GM19193 (cell line): ENCODE data around the gene TGFBRAP1.

Experiments used
- POLR2A ChIP-seq: IDR thresholded peaks from 4 replicates; pipeline ENCODE4 v1.6.1; 2011; ENCODE audit not compliant: insufficient read depth, insufficient read length; ENCODE audit errors: extremely low read depth

TGFBRAP1 gene

DNA sequence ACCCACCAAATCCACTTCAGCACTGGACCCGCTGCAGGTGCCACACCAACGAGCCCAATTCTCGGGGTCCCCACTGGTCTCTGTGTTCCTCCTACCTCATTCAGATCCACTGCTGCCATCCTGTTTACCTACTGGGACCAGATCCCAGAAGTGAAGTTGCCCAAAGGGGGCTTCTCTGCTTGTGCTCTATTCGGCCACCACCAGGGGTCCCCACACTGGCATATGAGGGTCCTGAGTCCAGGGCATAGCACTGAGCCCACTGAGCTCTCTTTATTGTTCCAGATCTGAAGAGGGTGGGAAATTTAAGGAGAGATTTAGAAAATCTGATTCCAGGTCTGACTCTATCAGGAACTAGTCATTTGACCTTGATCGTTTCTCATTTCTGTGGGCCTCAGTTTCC is 85.6 kb downstream of the TGFBRAP1 start:
- no peak for TF ChIP-seq POLR2A

DNA sequence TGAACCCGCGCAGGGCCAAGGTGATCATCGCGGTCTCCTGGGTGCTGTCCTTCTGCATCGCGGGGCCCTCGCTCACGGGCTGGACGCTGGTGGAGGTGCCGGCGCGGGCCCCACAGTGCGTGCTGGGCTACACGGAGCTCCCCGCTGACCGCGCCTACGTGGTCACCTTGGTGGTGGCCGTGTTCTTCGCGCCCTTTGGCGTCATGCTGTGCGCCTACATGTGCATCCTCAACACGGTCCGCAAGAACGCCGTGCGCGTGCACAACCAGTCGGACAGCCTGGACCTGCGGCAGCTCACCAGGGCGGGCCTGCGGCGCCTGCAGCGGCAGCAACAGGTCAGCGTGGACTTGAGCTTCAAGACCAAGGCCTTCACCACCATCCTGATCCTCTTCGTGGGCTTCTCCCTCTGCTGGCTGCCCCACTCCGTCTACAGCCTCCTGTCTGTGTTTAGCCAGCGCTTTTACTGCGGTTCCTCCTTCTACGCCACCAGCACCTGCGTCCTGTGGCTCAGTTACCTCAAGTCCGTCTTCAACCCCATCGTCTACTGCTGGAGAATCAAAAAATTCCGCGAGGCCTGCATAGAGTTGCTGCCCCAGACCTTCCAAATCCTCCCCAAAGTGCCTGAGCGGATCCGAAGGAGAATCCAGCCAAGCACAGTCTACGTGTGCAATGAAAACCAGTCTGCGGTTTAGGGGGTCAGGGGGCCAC is 87.1 kb downstream of the TGFBRAP1 start:
- no peak for TF ChIP-seq POLR2A

DNA sequence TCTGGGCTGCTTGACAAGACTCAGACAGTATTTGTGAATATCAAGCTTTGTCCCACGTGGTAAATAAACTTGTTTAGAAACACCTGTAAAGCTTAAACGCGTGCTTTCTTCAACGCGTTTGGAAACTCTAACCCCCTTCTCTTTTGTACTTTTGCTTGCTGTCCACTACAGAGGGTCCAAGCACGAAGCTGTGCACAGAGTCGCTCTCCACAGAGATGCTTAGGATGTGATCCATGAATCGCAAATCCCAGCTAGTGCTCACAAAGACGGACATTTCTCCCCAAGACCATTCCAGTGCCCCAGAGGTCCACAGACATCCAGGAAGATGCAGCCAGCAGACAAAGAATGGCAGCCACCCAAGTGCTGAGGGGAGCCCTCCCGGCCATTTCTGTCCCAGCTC is 88.1 kb downstream of the TGFBRAP1 start, which contains the start of gene GPR45:
Gene GPR45, plus strand, starts transcription at position 301 of the 400 bp plus-strand sequence. CDS start 116 bp downstream, outside the sequence.
- no peak for TF ChIP-seq POLR2A

DNA sequence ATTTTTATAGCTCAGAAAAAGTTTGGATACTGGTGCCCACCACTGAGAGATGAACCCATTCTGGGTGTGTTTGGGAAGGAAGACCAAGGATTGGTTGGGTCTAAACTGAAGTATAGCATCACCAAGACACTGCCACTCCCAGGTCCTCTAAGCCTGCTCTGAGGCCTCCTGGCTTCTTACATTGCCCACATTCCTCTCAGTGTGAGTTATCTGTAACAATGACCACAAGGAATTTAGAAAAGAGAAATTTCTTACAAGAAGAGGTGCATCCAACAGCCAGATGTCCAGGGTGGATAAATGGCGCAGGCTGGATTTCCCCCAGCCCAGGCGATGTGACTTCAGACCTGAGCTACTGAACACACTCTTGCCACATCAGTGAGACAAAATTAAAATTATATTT is 89.6 kb downstream of the TGFBRAP1 start:
- TF ChIP-seq POLR2A, result no peak

DNA sequence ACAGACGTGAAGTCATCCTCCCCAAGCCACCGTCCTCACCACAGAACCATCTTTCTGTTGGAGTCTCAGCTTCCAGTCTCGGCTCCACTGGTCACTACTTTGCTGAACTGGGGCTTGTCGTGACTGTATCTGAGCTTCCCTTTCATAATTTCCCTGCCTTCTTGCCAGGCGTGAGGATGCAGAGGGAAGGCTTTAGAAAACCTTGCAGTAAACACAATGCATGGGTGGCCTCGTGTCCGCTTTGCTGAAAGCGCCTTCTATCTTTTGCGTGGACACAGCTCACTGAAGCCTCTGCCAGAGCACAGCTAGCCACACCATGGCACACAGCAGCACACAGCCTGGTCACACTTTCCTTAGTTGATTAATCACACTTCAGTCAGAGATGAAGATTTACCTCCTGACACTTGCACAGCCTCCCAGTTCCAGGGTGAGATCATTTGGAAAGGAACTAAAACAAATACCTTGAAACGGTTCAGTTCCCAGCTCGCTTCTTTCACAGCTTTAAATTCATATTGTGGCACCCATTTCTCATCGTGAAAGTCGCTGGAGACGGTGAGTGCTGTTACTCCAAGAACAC is 90.8 kb downstream of the TGFBRAP1 start:
- no peak for TF ChIP-seq POLR2A

DNA sequence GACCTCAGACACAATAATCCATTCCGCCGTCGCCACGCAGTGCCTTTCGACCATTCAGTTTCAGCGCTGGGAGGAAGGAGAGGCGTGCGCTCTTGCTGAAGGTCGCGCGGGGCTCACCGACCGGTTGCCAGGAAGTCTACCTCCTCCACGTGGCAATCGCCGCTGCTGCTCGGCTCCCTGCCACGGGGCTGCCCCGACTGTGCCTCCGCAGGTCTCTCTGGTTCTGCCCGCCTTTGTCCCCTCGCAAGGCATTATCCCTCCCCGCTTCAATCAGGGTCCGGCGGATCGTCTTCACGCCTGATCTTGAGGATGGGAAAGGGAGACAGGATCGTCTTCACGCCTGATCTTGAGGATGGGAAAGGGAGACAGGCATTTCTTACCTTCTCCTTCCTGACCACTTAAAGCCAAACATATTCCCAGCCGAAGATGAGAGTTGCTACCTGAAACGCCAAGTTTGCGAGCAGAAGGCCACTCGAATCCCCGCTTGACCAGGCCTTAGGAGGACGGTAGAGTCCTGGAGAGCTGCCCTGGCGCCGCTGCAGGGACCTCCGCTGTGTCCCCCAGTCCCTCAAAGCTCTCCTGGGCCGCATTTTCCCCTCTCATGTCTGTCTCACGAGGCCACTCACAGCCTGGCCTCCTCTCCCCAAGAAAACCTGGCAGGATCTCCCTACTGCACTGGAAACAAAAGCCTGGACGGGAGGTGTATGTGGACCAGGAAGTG is 92.3 kb downstream of the TGFBRAP1 start:
- no peak for TF ChIP-seq POLR2A

DNA sequence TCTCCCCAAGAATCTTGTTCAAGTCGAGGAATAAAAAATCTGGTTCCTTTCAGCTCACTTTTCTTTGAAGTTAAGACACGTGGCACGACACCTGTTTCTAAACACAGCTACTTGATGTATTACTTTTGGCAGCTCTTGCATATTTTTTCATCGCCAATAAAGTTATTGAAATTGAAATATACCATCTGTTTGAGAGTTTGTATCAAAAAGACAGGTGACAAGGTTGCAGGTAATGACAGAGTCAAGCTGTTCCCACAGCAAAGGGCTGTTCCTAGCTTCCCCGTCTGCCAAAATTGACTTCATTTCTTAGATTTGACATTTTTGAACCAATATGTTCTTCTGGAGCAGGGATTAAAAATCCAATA is 93.5 kb downstream of the TGFBRAP1 start:
- no peak for TF ChIP-seq POLR2A

DNA sequence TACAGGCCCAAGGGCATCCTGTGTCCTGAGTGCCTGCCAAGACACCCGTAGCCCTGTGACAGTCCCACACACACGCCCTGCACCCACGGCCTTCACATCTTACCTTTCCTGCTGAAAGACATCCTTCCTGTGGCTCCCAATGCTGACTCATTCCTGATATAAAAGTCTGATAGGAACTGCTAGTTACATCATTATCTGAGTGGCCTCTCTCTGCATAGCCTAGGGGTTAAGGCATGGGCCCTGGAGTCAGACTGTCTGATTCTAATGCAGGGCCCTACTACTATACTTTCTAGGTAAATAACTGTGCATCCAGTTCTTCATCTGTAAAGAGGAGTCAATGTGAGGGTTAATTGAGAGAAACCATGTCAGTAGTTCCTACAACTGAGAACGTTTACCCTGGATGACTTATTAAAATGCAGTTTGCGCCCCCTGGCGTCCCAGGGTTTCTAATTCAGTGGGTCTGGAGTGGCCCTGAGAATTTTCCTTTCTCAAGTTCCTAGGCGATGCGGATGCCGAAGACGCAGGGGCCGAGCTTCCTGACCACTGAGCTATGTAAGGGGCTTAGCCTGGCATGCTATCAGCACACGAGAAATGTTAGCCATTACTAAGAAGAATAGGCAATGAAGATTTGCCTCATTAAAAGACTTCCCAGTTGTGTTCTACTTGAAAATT is 94.0 kb downstream of the TGFBRAP1 start:
- TF ChIP-seq POLR2A, result no peak

DNA sequence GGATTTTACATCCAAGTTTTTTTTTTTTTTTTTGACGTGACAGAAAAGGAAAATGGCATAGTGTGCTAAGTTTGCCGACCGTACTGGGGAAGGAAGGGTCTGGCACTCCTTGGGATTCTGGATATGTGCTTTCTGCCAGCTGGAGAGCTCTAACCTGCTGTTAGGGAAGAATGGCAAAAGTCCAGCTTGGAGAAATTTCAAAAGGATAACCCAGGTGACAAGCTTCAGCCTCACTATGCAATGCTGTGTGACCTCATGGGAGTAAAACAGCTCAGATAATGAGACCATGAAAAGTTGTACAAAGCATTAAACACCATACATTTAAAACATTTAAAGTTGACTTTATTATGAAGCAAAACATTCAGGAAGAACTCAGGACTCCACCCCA is 98.3 kb downstream of the TGFBRAP1 start:
- no peak for TF ChIP-seq POLR2A

DNA sequence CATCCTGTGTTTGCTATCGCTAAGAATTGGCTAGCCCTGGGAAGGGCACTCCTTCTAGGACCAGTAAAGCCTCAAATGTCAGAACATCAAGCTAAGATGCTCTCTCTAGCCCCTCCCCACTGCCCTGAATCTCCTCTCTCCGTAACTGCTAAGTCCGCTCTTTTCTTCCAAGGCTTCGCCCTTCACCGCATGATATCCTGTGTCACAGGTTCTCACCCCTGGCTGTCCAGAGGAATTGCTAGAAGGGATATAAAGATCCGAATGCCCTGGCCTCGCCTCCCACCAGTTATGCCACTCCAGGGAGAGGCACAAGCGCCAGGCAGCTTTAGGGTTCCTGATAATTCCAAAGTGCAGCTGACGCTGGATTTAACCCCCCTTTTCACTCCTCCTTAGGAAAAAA is 105.1 kb downstream of the TGFBRAP1 start:
- no peak for TF ChIP-seq POLR2A

DNA sequence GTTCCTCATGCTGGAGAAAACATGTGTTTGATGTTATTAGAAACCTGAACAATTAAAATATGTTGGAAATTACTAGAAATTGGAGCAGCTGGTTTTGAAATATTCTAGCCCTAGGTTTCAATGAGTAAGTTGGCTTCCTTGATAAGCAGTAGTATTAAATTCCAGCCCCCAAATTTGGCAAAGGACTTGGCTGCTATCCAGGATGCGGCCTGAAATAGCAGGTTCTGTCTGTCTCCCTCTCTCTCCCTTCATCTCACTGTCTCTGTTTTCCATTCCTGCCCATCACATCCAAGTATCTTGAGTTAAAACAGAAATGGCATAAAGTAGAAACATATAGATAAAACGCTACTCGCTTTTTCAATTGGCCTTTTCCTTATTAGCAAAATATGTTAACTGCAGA is 108.9 kb downstream of the TGFBRAP1 start:
- TF ChIP-seq POLR2A, result no peak

DNA sequence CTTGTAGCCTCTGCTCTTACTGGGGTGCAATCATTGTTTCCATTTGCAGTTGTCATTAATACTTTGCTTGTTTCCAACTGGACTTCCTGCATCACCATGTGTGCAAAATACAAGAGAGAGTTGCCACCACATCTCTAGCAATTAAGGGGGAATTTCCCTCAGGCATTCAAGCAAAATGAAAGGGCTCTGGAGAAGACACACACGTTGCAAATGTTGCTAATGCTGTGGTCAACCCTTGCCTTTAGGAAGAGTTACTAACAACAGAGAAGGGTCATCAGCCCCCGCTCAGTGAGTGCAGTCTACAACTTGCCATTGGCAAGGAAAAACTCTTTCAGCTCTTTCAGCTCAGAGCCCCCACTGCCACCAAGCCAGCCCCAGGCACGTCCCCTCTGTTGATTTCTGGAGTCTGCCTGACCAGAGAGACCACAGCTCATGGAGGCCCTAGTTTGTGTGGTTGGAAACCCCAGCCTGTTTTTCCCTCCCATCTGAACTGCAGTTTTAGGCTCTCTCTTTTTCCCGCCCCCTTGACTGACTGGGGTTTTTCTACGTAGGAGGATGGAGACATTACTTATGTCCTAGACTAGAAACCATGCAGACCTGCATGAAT is 113.8 kb downstream of the TGFBRAP1 start:
- no peak for TF ChIP-seq POLR2A
